Caco-2 (cell line): ENCODE results near the gene HS3ST4. TPM values are rescaled to one million over a fixed set of nuclear protein-coding genes. Genes with fewer than 3 reads are reported as not detected.

ENCODE experiments used
- BruUV-seq: library from RNA; stranded (reverse); fragments of 400-500 nt; replicated peaks from 2 replicates; lab custom pipeline; 2021; lab: Mats Ljungman, UMichigan
- CTCF ChIA-PET: fragments of 300-600 bp; sonication (Branson Sonifier 250); formaldehyde crosslinking; loops from one replicate; lab custom pipeline; 2022; ENCODE audit warnings: antibody characterized with exemption; lab: Charles Lee
- POLR2A ChIA-PET: fragments of 300-600 bp; sonication (Branson Sonifier 250); formaldehyde crosslinking; loops from one replicate; lab custom pipeline; 2022; ENCODE audit warnings: antibody characterized with exemption; lab: Charles Lee
- DNase-seq, 2 experiments: peaks; one replicate each; pipeline versions ENCODE4 v3.0.0 to v3.0.0-alpha.2; 2020 to 2022
- H3K27me3 ChIP-seq: replicated peaks from 2 replicates; pipeline ENCODE4 v1.6.0; 2011; ENCODE audit warnings: low read length; ENCODE audit not compliant: control insufficient read depth, insufficient read depth
- H3K36me3 ChIP-seq: 2 replicates; pipeline ENCODE4 v1.5.1; 2011; ENCODE audit warnings: low read length; ENCODE audit not compliant: control insufficient read depth, insufficient read depth
- H3K4me1 ChIP-seq: fragments of 250-450 bp; sonication (Bioruptor Pico); 2 replicates; pipeline ENCODE4 v1.5.1; 2020; ENCODE audit warnings: mild to moderate bottlenecking
- H3K4me3 ChIP-seq: 2 replicates; pipeline ENCODE4 v1.5.1; 2011; ENCODE audit warnings: low read depth, mild to moderate bottlenecking, control low read depth, low read length
- H3K9me3 ChIP-seq: fragments of 250-450 bp; sonication (Bioruptor Pico); 2 replicates; pipeline ENCODE4 v1.5.1; 2020; ENCODE audit warnings: mild to moderate bottlenecking, moderate library complexity
- H3K27ac Mint-ChIP-seq: one replicate; pipeline ENCODE4 v1.8.0; 2022; ENCODE audit warnings: mixed read lengths; ENCODE audit not compliant: unreplicated experiment
- H3K27me3 Mint-ChIP-seq: one replicate; pipeline ENCODE4 v1.8.0; 2022; ENCODE audit warnings: mixed read lengths; ENCODE audit not compliant: insufficient read depth, unreplicated experiment
- H3K36me3 Mint-ChIP-seq: one replicate; pipeline ENCODE4 v1.8.0; 2022; ENCODE audit warnings: mild to moderate bottlenecking, mixed read lengths; ENCODE audit not compliant: insufficient read depth, unreplicated experiment
- H3K4me1 Mint-ChIP-seq: one replicate; pipeline ENCODE4 v1.8.0; 2022; ENCODE audit warnings: low read depth, mixed read lengths; ENCODE audit not compliant: unreplicated experiment
- H3K4me3 Mint-ChIP-seq: one replicate; pipeline ENCODE4 v1.8.0; 2022; ENCODE audit warnings: mild to moderate bottlenecking, moderate library complexity, mixed read lengths; ENCODE audit not compliant: unreplicated experiment
- H3K9me3 Mint-ChIP-seq: one replicate; pipeline ENCODE4 v1.8.0; 2022; ENCODE audit warnings: mixed read lengths; ENCODE audit not compliant: unreplicated experiment
- CTCF ChIP-seq, 2 experiments: fragments of 200-600 bp in 1 of 2; IDR thresholded peaks; 1 replicate in 1 of 2; 2 replicates in 1 of 2; pipeline versions ENCODE4 v1.5.1 to v1.8.0; 2011 to 2022; ENCODE audit warnings: antibody characterized with exemption in 1 of 2, control low read depth in 1 of 2, inconsistent platforms in 1 of 2, low read depth in 1 of 2, low read length in 1 of 2, mild to moderate bottlenecking in 1 of 2, moderate library complexity in 1 of 2; ENCODE audit not compliant: insufficient read depth in 1 of 2, severe bottlenecking in 1 of 2, unreplicated experiment in 1 of 2
- intact Hi-C: fragments of 100-400 bp; cut with micrococcal nuclease; formaldehyde crosslinking; loops from one replicate; pipeline ENCODE4 v1.10.0; 2022; ENCODE audit not compliant: unreplicated experiment
- total RNA-seq: library from RNA; stranded (reverse); gene quantifications from 2 replicates; pipeline ENCODE4 v1.2.3, GENCODE V29; 2022

Gene HS3ST4
- total RNA-seq, 1 experiment from 2014 or later: 0.11 TPM

- CTCF ChIA-PET: no interaction called here
- Histone ChIP-seq H3K27me3 (no peaks in the 10 kb centered on the region), H3K36me3 (no peaks in the 10 kb centered on the region), H3K4me3 (no peak overlapping the region), H3K4me1 (no peaks in the 10 kb centered on the region), H3K9me3 (no peaks in the 10 kb centered on the region)
- Mint-ChIP-seq H3K4me1 (no peaks in the 10 kb centered on the region), H3K36me3 (no peaks in the 10 kb centered on the region), H3K9me3 (no peaks in the 10 kb centered on the region), H3K4me3 (no peak overlapping the region), H3K27ac (no peak overlapping the region), H3K27me3 (peaks cover 5% of the 10 kb centered on the region)
- POLR2A ChIA-PET: no interaction called here
- DNase-seq: no peak
- intact Hi-C loops: no loop called here
- BruUV-seq: no TSS peak
- no peak for TF ChIP-seq CTCF (IDR thresholded peaks at IDR 0.05; ENCODE audit: insufficient read depth in 1 of 2, low read depth in 1 of 2, low read length in 1 of 2, severe bottlenecking in 1 of 2, unreplicated experiment in 1 of 2)
Measured at GRCh38 chr16:25922438-25922837, 230.7 kb downstream of the HS3ST4 start.

DNA sequence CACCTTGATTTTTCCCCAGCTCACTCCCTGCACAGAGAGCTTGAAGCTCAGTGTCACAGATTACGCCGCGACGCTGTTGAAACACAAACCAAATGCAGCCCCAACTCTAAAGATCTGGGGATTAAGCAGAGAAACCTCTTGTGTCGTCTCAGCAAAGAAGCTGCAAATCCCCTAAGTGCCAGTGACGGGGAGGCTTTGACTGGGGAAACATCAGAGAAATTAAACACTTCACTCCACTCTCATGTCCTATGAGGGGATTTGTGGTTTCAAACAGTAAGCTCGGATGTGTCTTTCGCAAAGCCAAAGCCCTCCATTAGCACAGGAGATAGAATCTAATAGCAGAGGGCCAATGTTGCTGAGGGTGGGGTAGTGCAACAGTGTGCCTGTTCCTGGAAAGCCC lies 233.7 kb downstream of the HS3ST4 start:
- Mint-ChIP-seq H3K27ac (no peak overlapping the region), H3K36me3 (no peaks in the 10 kb centered on the region), H3K27me3 (peaks cover 5% of the 10 kb centered on the region), H3K9me3 (peaks cover 11% of the 10 kb centered on the region), H3K4me3 (no peak overlapping the region), H3K4me1 (no peaks in the 10 kb centered on the region)
- intact Hi-C loops: no loop called here
- no peaks in the 10 kb centered on the region for H3K27me3 ChIP-seq
- H3K4me1 ChIP-seq: no peaks in the 10 kb centered on the region
- no peaks in the 10 kb centered on the region for H3K36me3 ChIP-seq
- CTCF ChIA-PET: no interaction called here
- no TSS peak for BruUV-seq
- POLR2A ChIA-PET: no interaction called here
- no peak for TF ChIP-seq CTCF (IDR thresholded peaks at IDR 0.05; ENCODE audit: insufficient read depth in 1 of 2, low read depth in 1 of 2, low read length in 1 of 2, severe bottlenecking in 1 of 2, unreplicated experiment in 1 of 2)
- no peak overlapping the region for H3K4me3 ChIP-seq
- DNase-seq: no peak
- no peaks in the 10 kb centered on the region for H3K9me3 ChIP-seq

GRCh38 chr16:25931473-25932035 lies 239.8 kb downstream of the HS3ST4 start:
- Histone ChIP-seq H3K27me3 (no peaks in the 10 kb centered on the region), H3K4me1 (no peaks in the 10 kb centered on the region), H3K4me3 (no peak overlapping the region), H3K36me3 (no peaks in the 10 kb centered on the region), H3K9me3 (no peaks in the 10 kb centered on the region)
- intact Hi-C loops: no loop called here
- CTCF ChIA-PET: no interaction called here
- no peak for TF ChIP-seq CTCF (IDR thresholded peaks at IDR 0.05; ENCODE audit: insufficient read depth in 1 of 2, low read depth in 1 of 2, low read length in 1 of 2, severe bottlenecking in 1 of 2, unreplicated experiment in 1 of 2)
- DNase-seq: no peak
- H3K27me3 Mint-ChIP-seq: no peaks in the 10 kb centered on the region
- H3K4me3 Mint-ChIP-seq: no peak overlapping the region
- no peaks in the 10 kb centered on the region for H3K36me3 Mint-ChIP-seq
- POLR2A ChIA-PET: no interaction called here
- peaks cover 15% of the 10 kb centered on the region for H3K9me3 Mint-ChIP-seq
- H3K27ac Mint-ChIP-seq: no peak overlapping the region
- no peaks in the 10 kb centered on the region for H3K4me1 Mint-ChIP-seq
- BruUV-seq: no TSS peak
